ENCODE measurements around the gene AGAP1. TPM values are rescaled to one million over a fixed set of nuclear protein-coding genes. Genes with fewer than 3 reads are reported as not detected.

The AGAP1 gene
- total RNA-seq, 1 donor: 18.5 TPM

GRCh38 chr2:235658351-235659174 is 164.7 kb downstream of the AGAP1 start:
- H3K27ac ChIP-seq (ENCODE audit: low read depth, low read length): no peak overlapping the region
- no peak overlapping the region for H2AFZ ChIP-seq (ENCODE audit: low read length)
- H4K20me1 ChIP-seq (ENCODE audit: insufficient read depth, low read length): peaks cover 61% of the 10 kb centered on the region
- H3K9me3 ChIP-seq (ENCODE audit: low read depth, low read length): no peaks in the 10 kb centered on the region
- TF ChIP-seq CTCF (IDR thresholded peaks at IDR 0.05; ENCODE audit: extremely low read depth, low read depth, low read length): no peak
- no peak overlapping the region for H3K4me3 ChIP-seq (ENCODE audit: insufficient read depth, low read length)
- no peaks in the 10 kb centered on the region for H3K27me3 ChIP-seq (ENCODE audit: insufficient read depth, low read length)
- no peaks in the 10 kb centered on the region for H3K36me3 ChIP-seq (ENCODE audit: insufficient read depth, low read length)
- H3K4me2 ChIP-seq (ENCODE audit: insufficient read depth, low read length): no peak overlapping the region
- no peak for DNase-seq (ENCODE audit: insufficient read length, low spot score, missing footprints)
- H3K79me2 ChIP-seq (ENCODE audit: insufficient read depth, low read length): peaks cover 62% of the 10 kb centered on the region
- peaks cover 20% of the 10 kb centered on the region for H3K4me1 ChIP-seq (ENCODE audit: insufficient read depth, low read length)

- TF ChIP-seq CTCF (IDR thresholded peaks at IDR 0.05; ENCODE audit: extremely low read depth, low read depth, low read length): no peak
- peaks cover 70% of the 10 kb centered on the region for H3K79me2 ChIP-seq (ENCODE audit: insufficient read depth, low read length)
- H3K36me3 ChIP-seq (ENCODE audit: insufficient read depth, low read length): no peaks in the 10 kb centered on the region
- peaks cover 16% of the 10 kb centered on the region for H3K4me1 ChIP-seq (ENCODE audit: insufficient read depth, low read length)
- H2AFZ ChIP-seq (ENCODE audit: low read length): no peak overlapping the region
- H3K4me3 ChIP-seq (ENCODE audit: insufficient read depth, low read length): peak overlapping the region; percentile 17
- no peaks in the 10 kb centered on the region for H3K27me3 ChIP-seq (ENCODE audit: insufficient read depth, low read length)
- peak overlapping the region; percentile 59 for H3K4me2 ChIP-seq (ENCODE audit: insufficient read depth, low read length)
- peak overlapping the region; percentile 10 for H3K27ac ChIP-seq (ENCODE audit: low read depth, low read length)
- H4K20me1 ChIP-seq (ENCODE audit: insufficient read depth, low read length): peaks cover 67% of the 10 kb centered on the region
- DNase-seq (ENCODE audit: insufficient read length, low spot score, missing footprints): peak; percentile 95
- no peaks in the 10 kb centered on the region for H3K9me3 ChIP-seq (ENCODE audit: low read depth, low read length)
Measured at GRCh38 chr2:235659767-235660322, 166.0 kb downstream of the AGAP1 start.

GRCh38 chr2:235660484-235661082 is 166.7 kb downstream of the AGAP1 start:
- Histone ChIP-seq H3K4me2 (ENCODE audit: insufficient read depth, low read length) (peak overlapping the region; percentile 59), H3K4me1 (ENCODE audit: insufficient read depth, low read length) (peaks cover 17% of the 10 kb centered on the region), H3K36me3 (ENCODE audit: insufficient read depth, low read length) (no peaks in the 10 kb centered on the region), H3K9me3 (ENCODE audit: low read depth, low read length) (no peaks in the 10 kb centered on the region), H3K27me3 (ENCODE audit: insufficient read depth, low read length) (no peaks in the 10 kb centered on the region), H2AFZ (ENCODE audit: low read length) (no peak overlapping the region), H4K20me1 (ENCODE audit: insufficient read depth, low read length) (peaks cover 74% of the 10 kb centered on the region), H3K79me2 (ENCODE audit: insufficient read depth, low read length) (peaks cover 71% of the 10 kb centered on the region), H3K27ac (ENCODE audit: low read depth, low read length) (no peak overlapping the region), H3K4me3 (ENCODE audit: insufficient read depth, low read length) (no peak overlapping the region)
- TF ChIP-seq CTCF (IDR thresholded peaks at IDR 0.05; ENCODE audit: extremely low read depth, low read depth, low read length): no peak
- no peak for DNase-seq (ENCODE audit: insufficient read length, low spot score, missing footprints)
